K562 (cell line): Measurements from ENCODE around the gene NECTIN2. TPM values are rescaled to one million over a fixed set of nuclear protein-coding genes. Genes with fewer than 3 reads are reported as not detected.

ENCODE experiments used
- CREB3 ChIP-seq: fragments of 450-650 bp; conservative IDR thresholded peaks from 2 replicates; pipeline ENCODE4 v1.6.1; 2016; ENCODE audit warnings: missing genetic modification characterization, low read depth, mild to moderate bottlenecking, missing compliant biosample characterization, moderate library complexity
- ETV1 ChIP-seq: fragments of 450-650 bp; conservative IDR thresholded peaks from 2 replicates; pipeline ENCODE4 v1.6.1; 2016; ENCODE audit warnings: missing genetic modification characterization, control low read depth, low read depth, missing compliant biosample characterization
- FIP1L1 ChIP-seq: fragments of 200-400 bp; formaldehyde crosslinking; IDR thresholded peaks from 2 replicates; pipeline ENCODE4 v1.6.1; 2018; ENCODE audit warnings: mild to moderate bottlenecking, low read depth, low read length; ENCODE audit not compliant: poor library complexity, severe bottlenecking
- HDAC2 ChIP-seq: fragments of 450-650 bp; IDR thresholded peaks from 2 replicates; pipeline ENCODE4 v1.6.1; 2016; ENCODE audit warnings: mild to moderate bottlenecking
- HOMEZ ChIP-seq: fragments of 250-450 bp; sonication (Bioruptor Pico); IDR thresholded peaks from 2 replicates; pipeline ENCODE4 v1.4.0; 2020; ENCODE audit warnings: mild to moderate bottlenecking, moderate library complexity
- NCOR1 ChIP-seq: fragments of 450-650 bp; IDR thresholded peaks from 2 replicates; pipeline ENCODE4 v1.6.1; 2016; ENCODE audit warnings: mild to moderate bottlenecking, moderate library complexity
- NFE2L1 ChIP-seq: fragments of 450-650 bp; IDR thresholded peaks from 2 replicates; pipeline ENCODE4 v1.6.1; 2016; ENCODE audit warnings: missing genetic modification characterization, low read depth, mild to moderate bottlenecking, missing compliant biosample characterization, moderate library complexity, borderline replicate concordance
- NR2C1 ChIP-seq, 2 experiments: fragments of 450-650 bp; IDR thresholded peaks; 2 replicates each; pipeline ENCODE4 v1.6.1; 2017; ENCODE audit warnings: mild to moderate bottlenecking in 2 of 2, antibody characterized with exemption in 1 of 2, inconsistent platforms in 1 of 2, missing compliant biosample characterization in 1 of 2, missing genetic modification characterization in 1 of 2
- PATZ1 ChIP-seq: fragments of 250-450 bp; sonication (Bioruptor Pico); IDR thresholded peaks from 2 replicates; pipeline ENCODE4 v1.5.0; 2020; ENCODE audit warnings: mild to moderate bottlenecking, borderline replicate concordance
- PRDM10 ChIP-seq: fragments of 450-650 bp; IDR thresholded peaks from 2 replicates; pipeline ENCODE4 v1.6.1; 2018; ENCODE audit not compliant: partially characterized antibody
- TARDBP ChIP-seq: fragments of 450-650 bp; IDR thresholded peaks from 2 replicates; pipeline ENCODE4 v1.6.1; 2016
- TEAD2 ChIP-seq: fragments of 450-650 bp; IDR thresholded peaks from 2 replicates; pipeline ENCODE4 v1.6.1; 2016; ENCODE audit warnings: missing genetic modification characterization, control low read depth, missing compliant biosample characterization
- THAP12 ChIP-seq: fragments of 250-450 bp; sonication (Bioruptor Pico); IDR thresholded peaks from 2 replicates; pipeline ENCODE4 v1.9.0; 2021; ENCODE audit warnings: mild to moderate bottlenecking, inconsistent platforms
- ZNF347 ChIP-seq: fragments of 450-650 bp; formaldehyde crosslinking; IDR thresholded peaks from 2 replicates; pipeline ENCODE4 v1.4.0; 2020; ENCODE audit warnings: low read depth, mild to moderate bottlenecking, moderate library complexity
- ZNF695 ChIP-seq: fragments of 450-650 bp; formaldehyde crosslinking; IDR thresholded peaks from 2 replicates; pipeline ENCODE4 v1.4.0; 2020; ENCODE audit warnings: mild to moderate bottlenecking, moderate library complexity
- ZNF76 ChIP-seq: fragments of 250-450 bp; sonication (Bioruptor Pico); IDR thresholded peaks from 2 replicates; pipeline ENCODE4 v1.4.0; 2020; ENCODE audit warnings: mild to moderate bottlenecking, moderate library complexity, borderline replicate concordance
- polyA plus RNA-seq, 8 experiments: library from polyadenylated mRNA; depleted of rRNA in 4 of 8; stranded (reverse) in 5 of 8; unstranded in 3 of 8; fragments of >200 nt; fragmentation: Nextera tagmentation in 2 of 8; fragmentation: Illumina TruSeq in 1 of 8; extraction: Ambion mirVana in 2 of 8; extraction: Trizol in 1 of 8; gene quantifications; 2 replicates each; pipeline versions ENCODE4 v1.2.1 to v1.2.3, GENCODE V29; 2011 to 2014; ENCODE audit warnings: inconsistent platforms in 1 of 8, missing spikeins in 1 of 8
- total RNA-seq, 7 experiments: library from RNA; depleted of rRNA in 6 of 7; stranded (reverse); fragments of >200 nt in 6 of 7; fragmentation: Illumina TruSeq in 2 of 7; extraction: Trizol in 2 of 7; gene quantifications; 2 replicates each; pipeline versions ENCODE4 v1.2.1 to v1.2.3, GENCODE V29; 2011 to 2021; ENCODE audit warnings: low replicate concordance in 1 of 7

NECTIN2 gene
- total and polyA plus RNA-seq, 9 of the 15 experiments (the other 6 are each of a cell fraction or from before 2014, with no cell fraction given) = 3.9 to 94.9 (median 34.9) TPM

GRCh38 chr19:44813070-44813840 lies 32.8 kb upstream of the NECTIN2 start (continued):
- TF ChIP-seq HOMEZ = no peak
- TF ChIP-seq ZNF76 = no peak
- TF ChIP-seq ZNF347 (CRISPR knock-in tag) = no peak
- no peak for TF ChIP-seq TARDBP
- peak; percentile 98 for TF ChIP-seq NR2C1 (IDR thresholded peaks at IDR 0.05)
- peak; percentile 98 for TF ChIP-seq NR2C1 (tag; IDR thresholded peaks at IDR 0.05)
- TF ChIP-seq HDAC2 = no peak
- TF ChIP-seq TEAD2 (tag) = no peak
- TF ChIP-seq PRDM10 = no peak
- TF ChIP-seq NFE2L1 (tag) = no peak
- TF ChIP-seq ETV1 (tag) = no peak
- TF ChIP-seq PATZ1 (CRISPR knock-in tag) = no peak
- no peak for TF ChIP-seq FIP1L1
- no peak for TF ChIP-seq THAP12 (CRISPR knock-in tag)
- no peak for TF ChIP-seq ZNF695 (CRISPR knock-in tag)
- no peak for TF ChIP-seq CREB3 (tag)
- TF ChIP-seq NCOR1 = no peak
